HG03064 (cell line): Measurements from ENCODE around the gene PHF13.
"Not testable (repeated sequence)": the region's sequence is repeated elsewhere in the genome, so short reads cannot be mapped to it uniquely, and the experiment has no call there.

Source experiments
- ATAC-seq: cut with Tn5 transposase; IDR thresholded peaks from one replicate; pipeline ENCODE4 v1.9.1; 2021; ENCODE audit warnings: low read depth; ENCODE audit not compliant: unreplicated experiment

PHF13 gene

GRCh38 chr1:6585841-6586240, 27.7 kb upstream of the PHF13 start:
- ATAC-seq: no peak

DNA sequence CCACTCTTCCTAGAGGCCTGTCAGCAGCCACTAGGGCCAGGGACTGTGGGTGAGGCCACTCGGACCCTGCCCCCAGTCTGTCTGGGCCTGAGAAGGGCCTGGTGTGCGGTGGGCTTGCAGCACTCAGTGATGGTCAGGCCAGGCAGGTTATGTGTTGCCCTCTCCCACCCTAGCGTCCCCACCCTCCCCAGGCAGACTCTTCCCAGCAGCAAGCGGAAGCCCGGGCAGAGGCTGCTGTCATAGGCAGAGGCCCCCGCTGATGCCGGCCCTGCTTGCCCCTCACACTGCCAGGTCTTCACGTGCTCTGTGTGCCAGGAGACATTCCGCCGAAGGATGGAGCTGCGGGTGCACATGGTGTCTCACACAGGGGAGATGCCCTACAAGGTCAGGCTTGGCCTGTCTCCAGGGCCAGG, 27.1 kb upstream of the PHF13 start:
- ATAC-seq: no peak

DNA sequence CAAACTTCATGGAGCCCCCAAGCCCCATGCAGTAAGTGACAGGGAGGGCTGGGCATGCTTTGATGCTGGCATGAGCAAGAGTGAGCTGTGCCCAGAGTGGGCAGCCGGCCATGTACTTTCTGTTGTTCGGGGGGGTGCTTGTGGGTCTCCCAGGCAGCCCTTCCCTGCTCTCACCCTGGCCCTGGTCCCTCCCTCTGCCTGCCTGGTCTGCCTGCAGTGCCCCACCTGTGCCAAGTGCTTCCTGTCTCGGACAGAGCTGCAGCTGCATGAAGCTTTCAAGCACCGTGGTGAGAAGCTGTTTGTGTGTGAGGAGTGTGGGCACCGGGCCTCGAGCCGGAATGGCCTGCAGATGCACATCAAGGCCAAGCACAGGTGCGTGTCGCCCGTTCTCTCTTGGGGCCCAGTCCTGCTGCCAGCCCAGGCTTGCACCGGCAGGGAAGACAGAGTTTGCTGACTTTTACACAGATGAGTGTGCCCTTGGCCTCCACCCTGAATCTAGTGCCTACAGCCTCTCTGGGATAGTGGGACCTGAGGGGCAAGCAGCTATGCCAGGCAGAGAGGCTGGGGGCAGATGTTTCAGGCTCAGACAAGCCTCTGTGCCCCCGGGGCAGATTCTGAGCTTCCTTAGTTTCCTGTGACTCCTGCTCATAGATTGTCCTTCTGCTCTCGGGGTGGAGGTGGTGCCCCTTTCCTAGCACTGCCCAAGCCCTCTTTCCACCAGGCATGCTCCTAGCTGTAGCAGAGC, 26.1 kb upstream of the PHF13 start:
- ATAC-seq: no peak

- no peak for ATAC-seq
Measured at GRCh38 chr1:6588128-6588892, 25.2 kb upstream of the PHF13 start.

DNA sequence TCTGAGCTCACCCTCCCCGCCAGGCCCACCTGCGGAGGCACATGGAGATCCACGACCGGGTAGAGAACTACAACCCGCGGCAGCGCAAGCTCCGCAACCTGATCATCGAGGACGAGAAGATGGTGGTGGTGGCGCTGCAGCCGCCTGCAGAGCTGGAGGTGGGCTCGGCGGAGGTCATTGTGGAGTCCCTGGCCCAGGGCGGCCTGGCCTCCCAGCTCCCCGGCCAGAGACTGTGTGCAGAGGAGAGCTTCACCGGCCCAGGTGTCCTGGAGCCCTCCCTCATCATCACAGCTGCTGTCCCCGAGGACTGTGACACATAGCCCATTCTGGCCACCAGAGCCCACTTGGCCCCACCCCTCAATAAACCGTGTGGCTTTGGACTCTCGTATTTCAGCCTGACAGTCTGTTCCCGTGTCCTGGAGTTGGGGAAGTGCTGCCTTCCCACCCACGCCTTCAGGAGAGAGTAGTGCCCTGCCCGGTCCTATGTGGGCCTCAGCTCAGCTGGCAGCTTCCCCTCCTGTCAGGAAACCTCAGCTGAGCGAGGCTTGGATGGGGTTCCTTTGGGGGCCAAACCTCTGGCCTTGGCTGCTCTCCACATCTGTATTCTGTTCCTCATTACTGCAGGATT, 24.5 kb upstream of the PHF13 start:
- ATAC-seq: no peak

GRCh38 chr1:6590046-6590445, 23.5 kb upstream of the PHF13 start:
- ATAC-seq: no peak

DNA sequence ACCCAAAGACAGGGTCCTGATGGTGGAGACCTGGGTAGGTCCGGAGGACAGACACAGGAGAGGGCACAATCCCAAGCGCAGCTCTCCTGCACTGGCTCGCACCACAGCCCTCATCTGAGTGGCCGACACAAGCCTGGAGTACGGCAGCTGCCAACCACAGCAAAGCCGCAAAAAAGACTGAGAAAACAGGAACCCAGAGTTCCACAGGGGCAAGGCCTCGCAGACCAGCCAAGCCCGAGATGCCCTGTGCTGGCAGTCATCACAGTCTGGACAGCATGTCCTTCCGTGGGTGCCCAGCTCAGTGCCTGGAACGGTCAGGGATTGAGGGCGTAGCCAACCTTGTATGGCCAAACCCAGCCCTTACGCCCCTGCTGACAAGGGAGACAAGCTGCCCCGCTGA, 22.3 kb upstream of the PHF13 start:
- ATAC-seq: no peak

DNA sequence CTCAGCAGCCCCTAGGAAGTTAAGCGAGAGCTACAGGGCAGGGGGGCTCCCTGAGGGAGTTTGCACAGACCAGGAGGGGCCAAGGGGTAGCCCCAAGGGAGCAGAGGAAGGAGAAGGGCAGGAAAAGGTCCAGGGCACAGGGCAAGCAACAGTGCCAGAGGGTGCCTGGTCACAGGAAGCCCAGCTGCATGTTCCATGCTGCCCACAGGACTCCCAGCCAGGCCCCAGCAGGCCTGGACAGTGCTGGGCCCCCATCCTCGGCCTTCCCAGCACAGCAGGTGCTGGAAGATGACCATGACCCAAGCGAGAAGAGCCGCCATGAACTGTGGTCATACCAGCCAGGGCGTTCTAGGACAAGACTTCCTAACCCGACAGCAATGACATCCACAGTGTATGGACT, 21.9 kb upstream of the PHF13 start:
- no peak for ATAC-seq

- no peak for ATAC-seq
Measured at GRCh38 chr1:6592441-6592840, 21.1 kb upstream of the PHF13 start.

DNA sequence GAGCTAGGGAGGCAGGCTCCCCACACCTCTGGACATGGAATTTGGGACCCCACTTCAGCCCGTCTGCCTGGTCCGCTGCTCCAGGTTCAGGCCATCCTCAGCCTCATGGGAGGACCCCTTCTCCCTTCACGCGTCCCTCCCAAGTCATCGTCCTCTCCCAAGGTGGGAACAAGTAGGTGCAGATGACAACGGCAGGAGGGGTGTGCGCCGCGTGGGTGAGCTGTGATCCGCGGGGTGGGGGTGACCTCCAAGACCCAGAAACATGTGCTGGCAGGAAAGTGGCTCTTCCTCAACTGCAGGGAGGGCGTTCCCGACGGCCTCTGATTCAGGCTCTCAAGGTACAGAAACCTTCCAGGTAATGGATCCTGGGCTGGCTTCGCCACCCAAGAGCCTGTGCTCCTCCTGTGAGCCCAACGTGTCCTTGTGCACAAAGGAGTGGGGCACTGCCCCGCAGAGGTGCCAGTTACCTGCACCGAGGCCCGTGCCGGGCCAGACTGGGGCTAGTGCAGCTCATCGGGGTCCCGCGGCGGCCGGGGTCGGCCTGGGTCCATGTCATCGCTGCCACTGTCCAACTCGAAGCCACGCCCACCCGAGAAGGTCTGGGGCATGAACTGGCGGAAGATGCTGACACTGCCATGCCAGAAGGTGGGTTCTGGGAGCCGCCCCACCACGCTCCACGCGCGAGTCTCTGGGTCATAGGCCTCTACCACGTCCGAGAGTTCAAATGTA, 20.5 kb upstream of the PHF13 start:
- ATAC-seq: no peak

DNA sequence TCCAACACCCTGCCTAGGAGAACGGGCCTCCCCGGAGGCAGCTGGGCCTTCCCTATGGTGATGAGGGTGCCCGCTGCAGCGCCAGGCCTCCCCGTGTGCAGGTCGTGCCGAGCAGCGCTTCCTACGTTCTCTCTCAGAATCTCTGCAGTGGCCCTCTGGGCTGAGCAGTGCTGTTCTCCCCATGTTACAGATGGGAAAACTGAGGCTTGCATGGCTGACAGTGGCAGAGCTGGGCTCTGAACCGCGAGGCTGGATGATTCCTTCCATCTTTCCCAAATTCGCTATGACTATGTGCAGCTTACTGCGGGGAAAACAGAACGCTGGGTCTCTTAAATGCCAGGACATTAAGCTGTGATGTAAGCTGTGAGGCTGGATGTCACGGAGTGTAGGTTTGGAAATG, 19.7 kb upstream of the PHF13 start:
- ATAC-seq: no peak

GRCh38 chr1:6594977-6595740, 18.4 kb upstream of the PHF13 start:
- no peak for ATAC-seq

GRCh38 chr1:6596351-6596750, 17.2 kb upstream of the PHF13 start:
- no peak for ATAC-seq

- no peak for ATAC-seq
Measured at GRCh38 chr1:6596886-6597776, 16.4 kb upstream of the PHF13 start.

DNA sequence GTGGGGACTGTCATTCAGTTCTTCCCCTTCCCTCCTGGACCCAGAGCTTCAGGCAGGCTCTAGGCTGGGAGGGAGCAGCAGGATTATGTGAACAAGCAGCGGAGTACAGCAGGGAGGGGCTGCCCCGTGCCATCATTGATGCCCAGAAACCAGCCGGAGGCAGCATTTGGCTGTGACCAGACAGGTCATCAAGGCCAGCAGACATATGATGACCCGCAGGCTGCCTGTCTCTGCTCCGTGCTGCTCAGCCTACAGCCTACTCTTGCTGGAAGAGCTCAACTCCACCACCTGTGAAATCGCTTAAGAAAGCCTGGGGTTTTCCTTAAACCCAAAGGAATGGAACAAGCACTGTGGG, 15.8 kb upstream of the PHF13 start:
- ATAC-seq: no peak

GRCh38 chr1:6599141-6599975, 14.2 kb upstream of the PHF13 start:
- no peak for ATAC-seq

DNA sequence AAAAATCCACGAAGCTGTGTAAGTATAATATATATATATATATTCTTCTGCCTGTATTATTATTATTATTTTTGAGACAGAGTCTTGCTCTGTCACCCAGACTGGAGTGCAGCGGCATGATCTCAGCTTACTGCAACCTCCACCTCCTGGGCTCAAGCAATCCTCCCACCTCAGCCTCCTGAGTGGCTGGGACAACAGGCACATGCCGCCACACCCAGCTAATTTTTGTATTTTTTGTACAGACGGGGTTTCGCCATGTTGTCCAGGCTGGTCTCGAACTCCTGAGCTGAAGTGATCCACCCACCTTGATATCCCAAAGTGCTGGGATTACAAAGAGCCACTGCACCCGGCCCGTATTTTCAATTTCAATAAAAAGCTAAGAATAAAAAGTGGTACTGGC, 13.5 kb upstream of the PHF13 start:
- ATAC-seq: not testable (repeated sequence)

- no peak for ATAC-seq
Measured at GRCh38 chr1:6600410-6601048, 13.0 kb upstream of the PHF13 start.
